Fibroblast of the aortic adventitia (primary cell): ENCODE measurements around the gene PCDHGB2. TPM values are rescaled to one million over a fixed set of nuclear protein-coding genes. Genes with fewer than 3 reads are reported as not detected.
"Not testable (repeated sequence)": the region's sequence is repeated elsewhere in the genome, so short reads cannot be mapped to it uniquely, and the experiment has no call there.

Source experiments
- DNase-seq: peaks from one replicate; pipeline ENCODE4 v3.0.0-alpha.2; 2010; ENCODE audit warnings: low read depth
- H3K4me3 ChIP-seq: 2 replicates; pipeline ENCODE4 v1.5.1; 2011; ENCODE audit warnings: low read depth, mild to moderate bottlenecking, control low read depth, low read length, moderate library complexity
- CTCF ChIP-seq: IDR thresholded peaks from 2 replicates; pipeline ENCODE4 v1.5.1; 2011; ENCODE audit warnings: mild to moderate bottlenecking, low read length, control low read depth, inconsistent platforms; ENCODE audit not compliant: insufficient read depth
- total RNA-seq: library from RNA; depleted of rRNA; stranded (reverse); fragments of >200 nt; gene quantifications from 2 replicates; pipeline ENCODE4 v1.2.3, GENCODE V29; 2012; ENCODE audit warnings: low replicate concordance

PCDHGB2 gene
- total RNA-seq, 1 donor: 5.7 TPM

- no peak for TF ChIP-seq CTCF
- H3K4me3 ChIP-seq: no peak overlapping the region
- DNase-seq: no peak
These were observed 6.5 kb downstream of the PCDHGB2 start for GRCh38 chr5:141366016-141366896.

GRCh38 chr5:141369994-141370848 is 10.4 kb downstream of the PCDHGB2 start, which contains the start of gene PCDHGB3:
TSS of gene PCDHGB3 (plus strand) at chr5:141370242. CDS start at chr5:141370395, 153 bp downstream.
- DNase-seq: peak; percentile 76
- H3K4me3 ChIP-seq: peak within 1 kb of the TSS; percentile 57
- TF ChIP-seq CTCF: peak; percentile 64

GRCh38 chr5:141371572-141372475 is 12.0 kb downstream of the PCDHGB2 start:
- H3K4me3 ChIP-seq: no peak overlapping the region
- DNase-seq: no peak
- TF ChIP-seq CTCF: no peak

- peak; percentile 57 for TF ChIP-seq CTCF
- DNase-seq: peak; percentile 53
- H3K4me3 ChIP-seq: peak within 1 kb of the TSS; percentile 59
These were observed 14.0 kb downstream of the PCDHGB2 start, which contains the start of gene PCDHGA6 for GRCh38 chr5:141373673-141374317. TSS of gene PCDHGA6 (plus strand) at chr5:141373891. CDS start at chr5:141374084, 193 bp downstream.

GRCh38 chr5:141374627-141375026 is 14.8 kb downstream of the PCDHGB2 start:
- DNase-seq: no peak
- H3K4me3 ChIP-seq: no peak overlapping the region
- TF ChIP-seq CTCF: no peak

GRCh38 chr5:141375444-141376155 is 15.8 kb downstream of the PCDHGB2 start:
- not testable (repeated sequence) for DNase-seq, H3K4me3 ChIP-seq
